MM.1S (cell line): Measurements from ENCODE around the gene SPESP1.

Experiments used
- DNase-seq: peaks from one replicate; pipeline ENCODE4 v3.0.0-alpha.2; 2015
- H2AFZ ChIP-seq: fragments of 300-600 bp; sonication (generic); 2 replicates; pipeline ENCODE4 v1.6.0; 2016; ENCODE audit warnings: antibody characterized with exemption, low read length
- H3F3A ChIP-seq: fragments of 300-600 bp; sonication (generic); 2 replicates; pipeline ENCODE4 v1.6.1; 2016; ENCODE audit warnings: mild to moderate bottlenecking, antibody characterized with exemption, low read length, moderate library complexity, mixed read lengths; ENCODE audit not compliant: insufficient read depth
- H3K27ac ChIP-seq: fragments of 300-600 bp; sonication (generic); 2 replicates; pipeline ENCODE4 v1.5.1; 2016; ENCODE audit warnings: mild to moderate bottlenecking, low read length
- H3K27me3 ChIP-seq: fragments of 300-600 bp; sonication (generic); replicated peaks from 2 replicates; pipeline ENCODE4 v1.6.0; 2016; ENCODE audit warnings: low read length; ENCODE audit not compliant: insufficient read depth
- H3K36me3 ChIP-seq: fragments of 300-600 bp; sonication (generic); replicated peaks from 2 replicates; pipeline ENCODE4 v1.6.1; 2016; ENCODE audit warnings: mild to moderate bottlenecking, low read length, mixed read lengths; ENCODE audit not compliant: insufficient read depth
- H3K4me1 ChIP-seq: fragments of 300-600 bp; sonication (generic); 2 replicates; pipeline ENCODE4 v1.6.1; 2016; ENCODE audit warnings: low read length, mixed read lengths
- H3K4me2 ChIP-seq: fragments of 300-600 bp; sonication (generic); 2 replicates; pipeline ENCODE4 v1.6.0; 2016; ENCODE audit warnings: low read depth, low read length
- H3K4me3 ChIP-seq: fragments of 300-600 bp; sonication (generic); 2 replicates; pipeline ENCODE4 v1.5.1; 2016; ENCODE audit warnings: low read length, mixed read lengths
- H3K79me2 ChIP-seq: fragments of 300-600 bp; sonication (generic); 2 replicates; pipeline ENCODE4 v1.6.1; 2016; ENCODE audit warnings: mixed run types, low read length, mixed read lengths
- H3K9ac ChIP-seq: fragments of 300-600 bp; sonication (generic); 2 replicates; pipeline ENCODE4 v1.6.1; 2016; ENCODE audit warnings: low read length, mixed read lengths
- H3K9me2 ChIP-seq: fragments of 300-600 bp; sonication (generic); replicated peaks from 2 replicates; pipeline ENCODE4 v1.6.1; 2016; ENCODE audit warnings: mild to moderate bottlenecking, low read length, mixed read lengths; ENCODE audit not compliant: insufficient read depth
- H3K9me3 ChIP-seq: fragments of 300-600 bp; sonication (generic); replicated peaks from 2 replicates; pipeline ENCODE4 v1.6.1; 2016; ENCODE audit warnings: mild to moderate bottlenecking, low read length, mixed read lengths; ENCODE audit not compliant: insufficient read depth
- H4K20me1 ChIP-seq: fragments of 300-600 bp; sonication (generic); 2 replicates; pipeline ENCODE4 v1.6.1; 2016; ENCODE audit warnings: mild to moderate bottlenecking, low read length, moderate library complexity, mixed read lengths; ENCODE audit not compliant: insufficient read depth
- EZH2 ChIP-seq: fragments of 300-600 bp; sonication (generic); optimal IDR thresholded peaks from 2 replicates; pipeline ENCODE3; 2017; ENCODE audit warnings: low read depth, mild to moderate bottlenecking, antibody characterized with exemption, low read length, mixed read lengths
- EZH2phosphoT487 ChIP-seq: fragments of 300-600 bp; sonication (generic); IDR thresholded peaks from 2 replicates; pipeline ENCODE4 v1.6.1; 2018; ENCODE audit warnings: antibody characterized with exemption, low read length
- TF ChIP-seq, protein P1 (sequence below): fragments of 300-600 bp; sonication (generic); IDR thresholded peaks from 2 replicates; pipeline ENCODE4 v1.5.1; 2016; ENCODE audit warnings: antibody characterized with exemption, low read length, mixed read lengths

Gene SPESP1

DNA sequence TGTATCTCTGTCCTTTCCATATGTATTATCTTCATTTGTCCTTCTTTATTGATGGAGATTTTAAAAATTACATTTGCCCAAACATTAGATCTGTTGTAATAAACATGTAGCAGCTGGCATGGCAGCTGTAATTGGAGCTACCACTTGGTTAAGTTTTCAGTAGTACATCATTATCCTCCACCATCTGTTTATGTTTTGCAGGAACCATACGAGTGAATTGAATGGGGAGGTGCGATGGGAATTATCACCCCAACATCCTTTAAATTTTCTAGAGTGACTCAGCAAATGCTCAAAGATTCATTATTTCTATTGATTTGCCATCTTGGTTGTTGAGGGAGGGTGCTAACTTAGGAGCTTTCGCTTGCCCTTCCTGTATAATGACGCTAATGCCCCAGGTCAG lies 51.6 kb downstream of the SPESP1 start:
- no peak overlapping the region for H3K27ac ChIP-seq
- no peak overlapping the region for H3K9ac ChIP-seq
- TF ChIP-seq EZH2 = no peak
- TF ChIP-seq, protein P1, sequence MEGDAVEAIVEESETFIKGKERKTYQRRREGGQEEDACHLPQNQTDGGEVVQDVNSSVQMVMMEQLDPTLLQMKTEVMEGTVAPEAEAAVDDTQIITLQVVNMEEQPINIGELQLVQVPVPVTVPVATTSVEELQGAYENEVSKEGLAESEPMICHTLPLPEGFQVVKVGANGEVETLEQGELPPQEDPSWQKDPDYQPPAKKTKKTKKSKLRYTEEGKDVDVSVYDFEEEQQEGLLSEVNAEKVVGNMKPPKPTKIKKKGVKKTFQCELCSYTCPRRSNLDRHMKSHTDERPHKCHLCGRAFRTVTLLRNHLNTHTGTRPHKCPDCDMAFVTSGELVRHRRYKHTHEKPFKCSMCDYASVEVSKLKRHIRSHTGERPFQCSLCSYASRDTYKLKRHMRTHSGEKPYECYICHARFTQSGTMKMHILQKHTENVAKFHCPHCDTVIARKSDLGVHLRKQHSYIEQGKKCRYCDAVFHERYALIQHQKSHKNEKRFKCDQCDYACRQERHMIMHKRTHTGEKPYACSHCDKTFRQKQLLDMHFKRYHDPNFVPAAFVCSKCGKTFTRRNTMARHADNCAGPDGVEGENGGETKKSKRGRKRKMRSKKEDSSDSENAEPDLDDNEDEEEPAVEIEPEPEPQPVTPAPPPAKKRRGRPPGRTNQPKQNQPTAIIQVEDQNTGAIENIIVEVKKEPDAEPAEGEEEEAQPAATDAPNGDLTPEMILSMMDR = no peak
- no peak for TF ChIP-seq EZH2phosphoT487

DNA sequence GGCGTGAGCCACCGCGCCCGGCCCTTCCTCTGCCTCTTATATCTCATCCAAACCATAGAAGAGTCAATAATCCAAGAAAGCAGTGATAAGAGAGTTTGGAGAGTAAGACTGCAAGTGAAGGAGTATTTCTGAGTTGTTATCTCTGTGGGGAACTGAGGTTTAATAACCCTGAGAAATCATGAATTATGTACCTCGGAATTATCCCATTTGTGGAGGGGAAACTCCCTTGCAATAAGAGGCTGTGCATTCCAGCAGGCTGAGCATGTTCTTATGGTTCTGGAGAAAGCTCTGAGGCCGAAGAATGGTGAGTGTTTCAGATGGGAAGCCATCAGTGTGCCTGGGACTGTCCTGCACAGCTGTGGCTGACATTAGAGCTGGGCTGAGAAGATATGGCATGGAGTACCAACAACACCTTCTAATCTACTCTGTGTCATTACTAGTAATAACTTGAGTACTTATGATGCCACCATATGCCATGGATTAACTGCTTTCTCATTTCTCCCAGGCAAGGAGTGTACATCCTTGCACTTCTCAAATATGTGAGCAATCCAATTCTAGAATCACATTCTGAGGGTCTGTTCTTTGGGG lies 52.7 kb downstream of the SPESP1 start:
- Histone ChIP-seq H3K4me3 (no peak overlapping the region), H2AFZ (no peak overlapping the region), H3K27me3 (no peaks in the 10 kb centered on the region), H3K9me2 (no peaks in the 10 kb centered on the region), H3K4me1 (no peaks in the 10 kb centered on the region), H3K9me3 (no peaks in the 10 kb centered on the region), H3K9ac (no peak overlapping the region), H3K4me2 (no peak overlapping the region), H3K79me2 (no peaks in the 10 kb centered on the region), H3K27ac (no peak overlapping the region), H3K36me3 (no peaks in the 10 kb centered on the region), H3F3A (no peaks in the 10 kb centered on the region), H4K20me1 (no peaks in the 10 kb centered on the region)
- TF ChIP-seq, protein P1 = no peak
- TF ChIP-seq EZH2 (no peak), EZH2phosphoT487 (no peak)
- DNase-seq = no peak

More for the DNA sequence above, 51.6 kb downstream of the SPESP1 start:
- H3K4me3 ChIP-seq = no peak overlapping the region
- H3K9me2 ChIP-seq = no peaks in the 10 kb centered on the region
- H2AFZ ChIP-seq = no peak overlapping the region
- no peaks in the 10 kb centered on the region for H4K20me1 ChIP-seq
- no peaks in the 10 kb centered on the region for H3K9me3 ChIP-seq
- H3K79me2 ChIP-seq = no peaks in the 10 kb centered on the region
- no peak overlapping the region for H3K4me2 ChIP-seq
- no peaks in the 10 kb centered on the region for H3K4me1 ChIP-seq
- no peak for DNase-seq
- no peaks in the 10 kb centered on the region for H3K27me3 ChIP-seq
- no peaks in the 10 kb centered on the region for H3F3A ChIP-seq
- no peaks in the 10 kb centered on the region for H3K36me3 ChIP-seq

- DNase-seq = no peak
- no peaks in the 10 kb centered on the region for H3K9me3 ChIP-seq
- no peak overlapping the region for H3K9ac ChIP-seq
- H3K36me3 ChIP-seq = no peaks in the 10 kb centered on the region
- no peak overlapping the region for H3K4me3 ChIP-seq
- H3K9me2 ChIP-seq = no peaks in the 10 kb centered on the region
- no peaks in the 10 kb centered on the region for H3K27me3 ChIP-seq
- TF ChIP-seq EZH2phosphoT487 (no peak), EZH2 (no peak)
- TF ChIP-seq, protein P1 = no peak
- H4K20me1 ChIP-seq = no peaks in the 10 kb centered on the region
- H3K79me2 ChIP-seq = no peaks in the 10 kb centered on the region
- no peak overlapping the region for H2AFZ ChIP-seq
- H3K4me1 ChIP-seq = no peaks in the 10 kb centered on the region
- H3F3A ChIP-seq = no peaks in the 10 kb centered on the region
- H3K4me2 ChIP-seq = no peak overlapping the region
- H3K27ac ChIP-seq = no peak overlapping the region
These were observed 53.7 kb downstream of the SPESP1 start for GRCh38 chr15:68983961-68984481.
